Measurements from ENCODE around the gene ADRB2.
A peak's percentile ranks its signal among the peaks of the same experiment; 100 is the strongest.
"Not testable (repeated sequence)": the region's sequence is repeated elsewhere in the genome, so short reads cannot be mapped to it uniquely, and the experiment has no call there.

The ADRB2 gene

DNA sequence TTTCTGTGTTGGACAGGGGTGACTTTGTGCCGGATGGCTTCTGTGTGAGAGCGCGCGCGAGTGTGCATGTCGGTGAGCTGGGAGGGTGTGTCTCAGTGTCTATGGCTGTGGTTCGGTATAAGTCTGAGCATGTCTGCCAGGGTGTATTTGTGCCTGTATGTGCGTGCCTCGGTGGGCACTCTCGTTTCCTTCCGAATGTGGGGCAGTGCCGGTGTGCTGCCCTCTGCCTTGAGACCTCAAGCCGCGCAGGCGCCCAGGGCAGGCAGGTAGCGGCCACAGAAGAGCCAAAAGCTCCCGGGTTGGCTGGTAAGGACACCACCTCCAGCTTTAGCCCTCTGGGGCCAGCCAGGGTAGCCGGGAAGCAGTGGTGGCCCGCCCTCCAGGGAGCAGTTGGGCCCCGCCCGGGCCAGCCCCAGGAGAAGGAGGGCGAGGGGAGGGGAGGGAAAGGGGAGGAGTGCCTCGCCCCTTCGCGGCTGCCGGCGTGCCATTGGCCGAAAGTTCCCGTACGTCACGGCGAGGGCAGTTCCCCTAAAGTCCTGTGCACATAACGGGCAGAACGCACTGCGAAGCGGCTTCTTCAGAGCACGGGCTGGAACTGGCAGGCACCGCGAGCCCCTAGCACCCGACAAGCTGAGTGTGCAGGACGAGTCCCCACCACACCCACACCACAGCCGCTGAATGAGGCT, at the start of gene ADRB2:
ADRB2 (plus strand) TSS at position 559 of the 686 bp plus-strand sequence. CDS start 221 bp downstream, outside the sequence.
- DNase-seq (ENCODE audit: low read depth in 3 of 3): peak; percentile 64 to 83 (median 72)

DNA sequence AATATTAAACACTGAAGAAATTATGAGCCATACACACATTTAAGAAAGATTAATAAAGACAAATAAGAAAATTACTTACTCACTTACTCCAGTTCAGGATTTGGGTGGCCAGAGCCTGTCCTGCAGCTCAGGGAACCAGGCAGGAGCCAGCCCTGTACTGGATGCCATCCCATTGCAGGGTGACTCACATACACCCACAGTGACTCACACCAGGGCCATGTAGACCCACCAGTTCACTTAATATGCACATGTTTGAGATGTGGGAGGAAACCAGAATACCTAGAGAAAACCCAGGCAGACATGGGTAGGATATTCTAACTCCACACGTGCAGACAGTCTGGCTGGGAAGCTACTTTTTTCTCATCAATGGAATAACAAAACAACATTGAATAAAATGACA, 49.6 kb upstream of the ADRB2 start:
- DNase-seq (ENCODE audit: low read depth in 3 of 3): no peak

DNA sequence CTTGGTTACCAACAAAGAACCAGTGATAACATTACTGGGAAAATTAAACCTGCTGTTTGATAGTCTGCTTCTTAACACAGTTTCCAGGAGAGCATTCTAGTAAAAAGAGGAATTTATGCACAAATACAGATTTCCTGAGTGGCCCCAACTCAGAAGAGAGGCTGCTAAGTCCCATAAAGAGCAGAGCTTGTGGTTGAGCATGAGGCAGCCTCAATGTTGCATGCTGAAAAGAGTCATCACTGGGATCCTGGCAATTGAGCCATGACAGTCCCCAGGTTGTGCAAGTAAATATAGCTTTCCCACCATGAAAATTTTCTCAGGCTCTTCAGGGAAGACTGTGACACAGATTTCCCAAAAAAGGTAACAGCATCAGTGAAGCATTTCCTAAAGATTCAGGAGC, 47.5 kb upstream of the ADRB2 start:
- DNase-seq (ENCODE audit: low read depth in 3 of 3): no peak

DNA sequence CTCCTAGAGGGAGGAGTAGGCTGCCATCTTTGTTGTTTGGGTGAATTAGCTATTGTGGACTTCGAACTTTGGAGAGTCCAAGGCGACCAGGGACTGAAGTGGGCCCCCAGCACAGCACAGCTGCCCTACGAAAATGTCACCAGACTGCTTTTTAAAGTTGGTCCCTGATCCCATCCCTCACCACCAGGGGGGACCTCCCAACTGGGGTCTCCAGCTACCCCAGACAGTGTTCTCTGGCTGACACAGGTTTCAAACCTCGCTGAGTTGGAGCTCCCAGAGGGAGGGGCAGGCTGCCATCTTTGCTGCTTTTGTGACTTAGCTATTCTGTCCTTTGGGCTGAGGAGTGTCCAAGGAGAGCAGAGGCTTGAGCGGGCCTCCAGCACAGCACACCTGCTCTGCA, 45.7 kb upstream of the ADRB2 start:
- no peak for DNase-seq (ENCODE audit: low read depth in 3 of 3)

DNA sequence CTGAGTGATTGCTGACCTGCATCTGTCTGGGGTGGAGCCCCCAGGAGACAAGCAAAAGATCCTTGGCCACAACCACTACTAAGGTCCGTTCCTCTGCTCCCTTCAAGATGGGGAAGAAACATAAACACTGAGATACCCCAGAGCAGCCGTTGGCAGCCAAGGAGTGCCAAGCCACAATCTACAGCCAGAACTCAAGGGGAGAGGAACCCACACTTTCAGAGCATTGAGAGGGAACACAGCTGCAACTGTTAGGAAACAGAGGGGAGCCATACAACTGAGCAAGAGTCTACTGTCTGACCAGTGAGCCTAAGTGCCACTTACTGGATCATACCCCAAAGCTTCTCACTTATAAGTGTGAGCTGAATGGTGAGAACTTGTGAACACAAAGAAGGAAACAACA, 44.6 kb upstream of the ADRB2 start:
- no peak for DNase-seq (ENCODE audit: low read depth in 3 of 3)

DNA sequence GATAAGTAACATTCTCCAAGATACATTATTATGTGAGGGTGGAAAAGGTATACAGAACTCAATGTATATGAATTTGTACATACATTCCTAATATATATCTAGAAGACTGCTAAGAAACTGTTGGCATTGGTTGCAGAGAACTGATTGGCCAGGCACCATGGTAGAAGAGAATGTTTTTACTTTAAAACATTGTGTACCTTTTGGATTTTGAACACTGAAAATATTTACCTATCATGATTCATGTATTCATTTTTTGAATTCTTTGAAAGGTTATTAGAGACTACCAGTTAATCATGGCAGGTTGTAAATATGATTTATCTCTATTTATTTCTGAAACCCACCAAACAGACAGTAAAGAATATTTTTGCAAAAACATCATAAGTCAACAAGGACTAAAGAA, 41.2 kb upstream of the ADRB2 start:
- no peak for DNase-seq (ENCODE audit: low read depth in 3 of 3)

DNA sequence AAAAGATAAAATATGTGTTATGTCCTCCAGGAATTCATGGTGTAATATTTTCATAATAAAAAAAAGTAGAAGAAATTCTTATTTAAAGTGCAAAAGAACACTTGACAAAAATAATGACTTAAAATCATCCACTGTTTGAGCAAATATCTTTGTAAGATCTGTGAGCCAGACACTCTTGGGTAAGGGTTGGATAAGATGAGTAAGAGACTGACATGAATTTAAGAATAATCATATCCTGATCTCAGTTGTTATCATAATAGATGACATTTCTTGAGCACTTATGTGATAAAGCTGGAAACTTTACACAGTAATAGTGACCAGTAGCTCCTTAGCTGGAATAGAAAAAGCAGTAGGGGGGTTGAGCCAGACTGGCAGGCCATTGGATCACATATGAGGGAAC, 40.0 kb upstream of the ADRB2 start:
- DNase-seq (ENCODE audit: low read depth in 3 of 3): no peak

DNA sequence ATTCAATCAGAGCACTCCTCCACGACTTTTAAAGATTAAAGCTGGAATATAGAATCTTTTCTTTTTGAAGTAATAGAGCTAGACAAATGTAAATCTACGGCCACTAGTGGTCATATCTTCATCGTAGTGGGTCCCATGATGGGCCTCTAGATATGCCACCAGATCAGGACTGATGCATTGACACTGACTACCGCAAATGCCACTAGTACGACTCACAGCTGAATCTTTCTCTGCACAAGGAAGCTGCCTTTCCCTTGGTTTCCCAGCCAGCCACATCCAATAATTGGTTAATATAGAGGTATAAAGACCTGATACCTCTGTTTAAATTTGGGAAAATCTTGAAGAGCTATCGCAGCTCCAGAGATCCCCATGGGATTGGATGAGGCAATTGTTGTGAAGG, 37.8 kb upstream of the ADRB2 start:
- no peak for DNase-seq (ENCODE audit: low read depth in 3 of 3)

DNA sequence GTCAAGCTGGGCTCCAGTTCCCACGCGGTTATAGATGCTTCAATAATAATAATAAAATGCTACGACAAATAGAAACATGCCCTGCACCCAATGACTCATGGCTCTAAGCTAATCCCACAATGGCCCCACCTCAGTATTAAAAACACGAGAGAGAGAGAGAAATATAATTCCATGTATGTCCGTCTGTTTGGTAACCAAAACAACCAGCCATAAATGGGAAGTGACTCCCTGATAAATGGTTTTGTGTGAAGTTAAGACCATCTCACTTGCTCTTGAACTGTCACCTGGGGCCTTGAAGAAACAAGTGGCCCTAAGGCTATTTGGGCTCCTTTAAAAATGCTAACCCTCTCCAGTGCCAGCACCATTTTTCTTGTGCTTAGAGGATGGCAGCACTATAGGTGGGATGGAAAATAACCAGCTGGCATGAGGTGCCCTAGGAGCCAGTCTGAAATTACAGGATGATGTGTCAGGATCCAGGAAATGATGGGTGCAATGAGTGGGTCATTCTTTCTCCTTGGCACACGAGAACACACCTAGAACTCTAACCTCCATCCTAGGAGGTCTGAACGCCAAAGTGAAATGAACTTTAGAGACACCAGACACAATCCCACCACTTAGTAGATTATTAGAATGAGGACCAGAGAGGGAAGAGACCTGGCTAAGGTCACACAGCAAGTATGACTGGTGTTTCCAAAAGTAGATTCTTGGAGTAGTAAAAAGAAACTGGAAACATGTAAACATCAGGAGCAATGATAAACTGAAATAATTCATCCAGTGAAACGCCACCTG, 35.7 kb upstream of the ADRB2 start:
- DNase-seq (ENCODE audit: low read depth in 3 of 3): no peak

DNA sequence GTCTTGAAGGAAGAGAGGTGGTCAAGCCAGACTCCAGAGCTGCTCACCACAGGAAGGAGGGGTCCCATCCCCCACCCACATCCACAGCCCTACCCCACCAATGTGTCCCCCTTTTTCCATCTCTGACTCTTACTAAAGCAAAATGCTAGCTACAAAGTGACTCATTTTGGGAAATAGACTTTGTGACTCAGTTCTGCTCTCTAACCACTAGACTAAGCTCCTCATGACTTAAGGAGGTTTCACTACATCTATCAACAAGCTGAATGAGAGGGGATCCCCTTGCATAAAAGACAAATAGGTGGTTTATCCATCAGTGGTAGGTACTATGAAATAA, 35.1 kb upstream of the ADRB2 start:
- DNase-seq (ENCODE audit: low read depth in 3 of 3): peak in 1 of 3 experiments; percentile 41

DNA sequence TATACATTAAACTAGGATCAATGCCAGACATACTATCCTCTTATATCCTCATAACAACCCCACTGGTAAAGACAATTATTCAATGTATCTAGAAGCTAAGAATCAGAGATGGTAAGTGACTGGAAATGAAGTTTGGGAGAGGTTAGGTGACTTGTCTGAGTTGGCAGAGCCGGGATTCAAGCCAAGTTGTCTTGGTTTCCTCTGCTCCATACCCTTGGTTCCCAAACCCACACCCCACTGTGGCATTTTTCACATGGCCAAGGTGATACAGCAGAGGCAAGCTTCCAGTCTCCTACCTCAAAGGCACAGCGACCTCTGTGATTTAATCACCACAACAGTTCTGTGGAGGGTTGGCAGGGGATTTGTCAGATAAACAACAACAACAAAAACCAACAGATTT, 34.7 kb upstream of the ADRB2 start:
- DNase-seq (ENCODE audit: low read depth in 3 of 3): no peak

DNA sequence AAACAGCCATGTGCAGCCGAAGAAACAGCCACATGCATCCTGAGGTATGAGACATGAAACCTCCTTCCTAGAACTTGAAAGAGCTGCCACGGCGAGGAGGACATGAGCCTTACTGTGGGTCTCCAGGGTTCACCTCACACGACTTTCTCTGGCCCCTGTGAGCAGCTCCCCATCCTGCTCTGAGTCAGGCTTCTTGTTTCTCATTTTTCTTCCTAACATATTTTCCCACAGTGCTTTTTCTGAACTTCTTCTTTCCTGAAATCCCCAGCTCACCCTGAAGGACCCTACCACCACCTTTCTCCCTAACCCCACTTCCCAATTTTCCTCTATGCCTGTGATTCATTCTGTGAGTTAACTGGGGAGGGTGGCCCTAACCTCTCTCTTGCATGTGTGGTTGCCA, 33.7 kb upstream of the ADRB2 start:
- no peak for DNase-seq (ENCODE audit: low read depth in 3 of 3)

DNA sequence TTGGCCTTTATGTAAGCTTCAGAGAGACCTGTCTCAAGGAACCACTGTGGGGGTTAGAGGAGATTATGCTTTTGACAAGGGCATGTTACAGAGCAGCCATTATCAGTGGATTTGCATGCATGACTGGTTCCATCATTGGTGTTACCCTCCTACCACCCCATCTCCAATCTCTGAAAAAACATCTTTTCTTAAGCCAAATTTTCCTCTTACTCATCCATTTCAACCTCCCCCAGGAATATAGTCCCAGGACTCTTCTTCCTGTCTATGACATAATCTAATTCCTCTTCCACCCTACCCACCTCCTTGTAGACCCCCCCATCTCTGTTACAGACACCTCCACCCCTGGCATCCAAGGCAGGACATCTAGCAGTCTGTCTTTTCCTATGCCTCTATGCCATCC, 33.1 kb upstream of the ADRB2 start:
- no peak for DNase-seq (ENCODE audit: low read depth in 3 of 3)

DNA sequence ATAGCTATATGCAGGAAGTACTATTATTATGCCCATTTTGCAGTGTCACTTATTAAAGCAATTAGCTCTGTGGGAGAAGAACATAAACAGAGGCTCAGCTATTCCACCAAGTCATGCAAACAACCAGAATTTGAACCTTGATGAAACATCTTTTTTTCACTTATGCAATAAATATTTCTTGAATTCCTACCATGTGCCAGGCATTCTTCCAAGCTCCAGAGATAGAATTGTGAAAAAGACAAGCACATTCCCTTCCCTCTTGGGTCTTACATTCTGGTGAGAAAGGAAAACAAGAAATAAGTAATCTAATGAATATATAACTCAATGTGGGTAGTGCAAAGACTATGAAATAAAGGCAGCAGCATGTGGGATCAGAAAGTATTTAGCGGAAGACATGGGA, 32.1 kb upstream of the ADRB2 start:
- DNase-seq (ENCODE audit: low read depth in 3 of 3): no peak

DNA sequence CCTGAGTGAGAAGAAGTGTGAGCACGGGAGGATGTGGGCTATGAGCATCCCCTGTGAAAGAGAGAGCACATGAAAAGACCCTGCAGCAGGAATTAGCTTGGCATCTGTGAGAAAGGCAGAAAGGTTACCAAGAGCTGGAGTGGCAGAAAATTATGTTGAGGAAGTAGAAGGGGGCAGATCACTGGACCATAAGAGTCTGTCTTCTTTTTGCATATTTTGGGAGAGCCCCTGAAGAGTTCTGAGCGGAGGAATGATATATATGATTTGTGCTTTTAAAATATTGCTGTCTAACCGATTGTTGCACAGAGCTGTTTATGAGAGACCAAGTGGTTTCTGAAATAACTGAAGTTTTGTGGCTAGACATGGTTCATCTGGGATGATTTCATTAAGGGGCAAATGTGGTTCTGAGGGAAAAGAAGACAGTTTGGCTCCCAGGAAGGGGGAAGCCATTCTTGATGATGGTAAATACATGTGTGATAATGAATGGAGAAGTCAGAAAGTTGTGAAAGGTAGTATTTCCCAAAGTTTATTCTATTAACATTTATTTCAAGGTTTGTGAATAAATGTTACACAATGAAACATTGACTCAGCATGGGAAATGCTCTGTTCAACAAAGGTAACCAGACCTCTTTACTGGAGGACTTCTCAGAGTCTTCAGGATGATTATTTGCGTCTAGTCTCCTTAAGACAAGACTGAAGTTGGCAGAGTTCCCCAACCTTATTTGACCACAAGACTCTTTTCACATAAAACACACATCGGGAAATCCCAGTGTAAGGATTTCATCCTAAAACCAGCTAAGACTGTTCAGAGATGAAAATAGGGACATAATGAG, 31.5 kb upstream of the ADRB2 start:
- no peak for DNase-seq (ENCODE audit: low read depth in 3 of 3)

DNA sequence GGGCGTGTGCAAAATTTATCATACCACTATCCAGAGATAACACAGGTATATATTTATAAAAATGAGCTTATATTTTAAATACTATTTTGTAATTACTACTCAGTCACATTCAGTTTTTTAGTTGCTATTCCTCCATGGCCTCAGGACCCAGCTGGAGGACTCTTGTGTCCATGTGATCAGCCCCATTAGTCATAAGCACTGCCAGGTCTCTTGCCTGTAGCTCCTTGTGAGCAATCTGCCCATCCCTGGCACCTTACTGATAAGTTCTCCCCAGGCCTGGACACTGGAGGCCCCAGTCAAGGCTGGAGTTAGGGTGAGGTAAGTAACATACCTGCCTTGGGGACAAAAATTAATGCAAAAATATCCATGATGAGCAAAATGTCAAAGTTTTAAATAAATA, 29.5 kb upstream of the ADRB2 start:
- no peak for DNase-seq (ENCODE audit: low read depth in 3 of 3)

DNA sequence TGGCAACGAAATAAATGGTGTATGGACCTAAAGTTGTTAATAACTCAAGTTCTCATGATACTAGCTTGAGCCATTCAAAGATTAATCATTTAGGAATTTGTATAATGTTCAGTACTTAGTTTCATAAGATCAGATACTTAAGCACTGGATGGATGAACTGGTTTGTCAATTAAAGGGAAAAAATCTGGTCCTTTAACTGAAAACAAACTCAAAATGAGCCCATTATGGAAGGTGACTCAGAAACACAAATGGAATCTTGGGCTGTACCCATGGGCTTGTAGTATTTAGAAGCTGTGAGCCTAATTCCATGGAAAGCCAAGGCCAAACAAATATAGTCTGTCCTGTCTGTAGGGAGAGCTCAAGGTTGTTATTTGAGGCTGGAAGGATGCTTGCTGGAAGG, 27.6 kb upstream of the ADRB2 start:
- no peak for DNase-seq (ENCODE audit: low read depth in 3 of 3)

DNA sequence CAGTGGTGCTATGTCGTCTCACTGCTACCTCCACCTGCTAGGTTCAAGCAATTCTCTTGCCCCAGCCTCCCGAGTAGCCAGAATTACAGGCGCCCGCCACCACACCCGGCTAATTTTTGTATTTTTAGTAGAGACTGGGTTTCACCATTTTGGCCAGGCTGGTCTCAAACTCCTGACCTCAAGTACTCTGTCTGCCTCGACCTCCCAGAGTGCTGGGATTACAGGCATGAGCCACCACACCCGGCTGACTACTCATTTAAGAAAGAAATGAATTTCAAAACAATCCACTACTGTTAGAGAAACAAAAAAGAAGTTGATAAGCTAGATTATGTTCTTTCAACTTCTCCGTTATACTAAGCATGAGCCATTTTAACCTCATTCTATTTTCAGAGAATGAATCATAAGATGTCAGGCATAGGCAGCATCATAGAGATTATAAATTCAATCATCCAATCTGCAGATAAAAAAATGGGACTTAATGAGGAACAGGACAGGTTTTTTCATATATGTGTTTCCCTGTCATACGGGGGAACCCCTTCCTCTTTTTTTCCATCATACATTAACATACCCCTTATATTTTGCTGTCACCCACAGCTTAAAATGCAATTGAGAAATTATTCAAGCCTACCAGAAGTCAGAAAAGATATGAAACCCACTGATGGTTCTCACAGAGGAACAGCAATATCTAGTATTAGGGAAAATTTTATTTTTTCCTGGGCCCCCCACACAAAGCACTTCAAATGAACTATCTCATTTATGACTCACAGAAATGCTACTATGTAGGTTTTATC, 26.5 kb upstream of the ADRB2 start:
- peak in 1 of 3 experiments; percentile 14 for DNase-seq (ENCODE audit: low read depth in 3 of 3)

DNA sequence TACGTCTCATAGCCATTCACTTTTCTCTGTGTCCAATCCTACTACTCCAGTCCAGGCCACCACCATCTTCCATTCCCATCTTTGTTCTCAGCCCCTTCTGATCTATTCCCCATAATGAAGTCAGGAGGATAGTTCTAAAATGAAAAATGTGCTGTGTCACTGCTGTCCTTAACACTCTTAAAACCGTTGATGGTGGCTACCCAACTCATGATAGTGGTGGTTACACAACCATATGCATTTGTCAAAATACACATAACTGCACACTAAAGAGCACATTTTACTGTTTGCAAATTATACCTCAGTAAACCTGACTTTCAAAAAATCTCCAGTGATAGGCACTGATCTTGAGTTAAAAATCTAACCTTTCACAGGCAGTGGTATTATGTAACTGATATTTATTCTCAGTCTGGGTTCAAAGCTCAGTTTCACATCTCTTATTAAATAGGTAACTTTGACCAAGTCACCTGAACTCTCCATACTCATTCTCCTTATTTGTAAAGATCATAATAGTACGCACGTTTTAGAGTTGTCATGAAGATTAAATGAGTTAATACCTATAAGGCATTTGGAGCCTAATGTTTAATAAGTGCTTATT, 24.6 kb upstream of the ADRB2 start:
- no peak for DNase-seq (ENCODE audit: low read depth in 3 of 3)

DNA sequence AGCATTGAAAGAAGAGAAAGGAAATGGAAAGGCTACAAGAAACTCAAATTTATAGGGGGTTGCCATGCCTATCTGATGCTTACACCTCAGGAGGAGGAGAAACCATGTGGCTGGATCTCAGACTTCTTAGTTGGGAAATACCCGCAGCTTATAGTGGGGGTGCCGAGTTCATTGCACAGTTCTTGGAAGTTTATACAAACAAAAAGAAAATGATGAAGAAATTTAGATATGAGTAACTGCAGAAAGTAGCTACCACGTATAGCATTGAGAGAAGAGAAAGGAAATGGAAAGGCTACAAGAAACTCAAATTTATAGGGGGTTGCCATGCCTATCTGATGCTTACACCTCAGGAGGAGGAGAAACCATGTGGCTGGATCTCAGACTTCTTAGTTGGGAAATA, 23.0 kb upstream of the ADRB2 start:
- DNase-seq (ENCODE audit: low read depth in 3 of 3): not testable (repeated sequence)

DNA sequence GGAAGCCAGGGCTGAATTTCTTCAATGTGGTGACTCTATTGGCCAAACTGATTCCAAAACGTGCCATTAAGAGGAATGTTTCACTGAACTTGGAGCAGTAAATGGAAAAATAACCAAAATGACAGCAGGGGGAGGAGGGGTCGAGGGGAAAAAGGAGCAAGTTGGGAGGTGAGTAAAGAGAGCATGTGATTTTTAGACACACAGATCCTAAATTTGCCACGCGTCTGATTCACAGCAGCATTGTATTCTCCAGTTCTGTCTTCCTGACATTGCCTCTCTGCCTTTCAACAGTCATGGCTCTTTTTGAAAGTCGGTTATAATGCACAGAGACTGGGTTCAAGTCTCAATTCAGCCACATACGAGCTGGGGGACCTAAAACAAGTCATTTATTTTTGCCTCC, 22.0 kb upstream of the ADRB2 start:
- no peak for DNase-seq (ENCODE audit: low read depth in 3 of 3)

Data from stimulated activated CD4-positive, alpha-beta T cell treated with anti-CD3 and anti-CD28 coated beads, TNF-alpha, amount 100 ng/mL, for 24 hours (primary cell).